NCI-H510A (cell line): Measurements from ENCODE around the gene POLD3.

Experiments
- DNase-seq: peaks from one replicate; lab custom pipeline; 2025; lab: John Stamatoyannopoulos, UW

The POLD3 gene

GRCh38 chr11:74673693-74674360 is 81.4 kb downstream of the POLD3 start:
- no peak for DNase-seq

- no peak for DNase-seq
These were observed 83.4 kb downstream of the POLD3 start for GRCh38 chr11:74675761-74676160.

GRCh38 chr11:74676596-74676995 is 84.2 kb downstream of the POLD3 start:
- DNase-seq = no peak

DNA sequence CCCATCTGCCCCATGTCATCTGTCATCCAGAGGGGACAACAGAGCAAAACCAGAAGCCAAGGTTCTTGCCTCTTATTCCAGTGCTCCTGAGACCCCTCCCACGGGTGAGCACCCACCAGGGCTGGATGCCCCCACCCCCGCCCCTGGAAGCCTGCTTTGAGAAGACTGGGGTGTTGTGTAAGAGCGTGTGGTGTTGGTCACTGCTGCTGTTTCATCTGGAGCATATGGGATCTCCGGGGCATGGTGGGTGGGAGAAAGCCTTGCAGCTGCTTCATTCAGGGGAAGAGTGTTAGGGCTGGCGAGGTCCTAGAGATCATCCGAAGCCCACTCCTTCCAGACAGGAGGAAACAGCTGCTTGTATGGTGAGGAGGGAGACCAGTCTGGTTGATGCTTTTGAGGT is 84.7 kb downstream of the POLD3 start:
- no peak for DNase-seq

GRCh38 chr11:74678041-74678440 is 85.7 kb downstream of the POLD3 start:
- DNase-seq = no peak

- DNase-seq = no peak
These were observed 86.5 kb downstream of the POLD3 start for GRCh38 chr11:74678591-74679512.

DNA sequence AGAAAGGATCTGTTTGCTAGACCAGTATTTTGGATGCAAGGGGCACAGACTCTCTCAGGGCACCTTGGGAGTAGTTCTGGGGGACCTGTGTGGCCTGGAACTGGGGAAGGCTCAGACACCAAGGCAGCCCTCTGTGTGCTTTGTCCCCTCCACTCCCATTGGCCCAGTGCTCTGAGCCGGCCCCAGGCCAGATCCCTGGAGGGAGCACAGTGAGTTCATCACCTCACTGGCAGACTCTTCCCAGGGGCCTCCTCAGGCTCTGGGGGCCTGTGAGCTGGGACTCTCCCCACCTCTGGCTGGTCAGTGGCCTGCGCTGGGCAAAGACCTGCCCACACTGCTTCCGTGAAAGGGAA is 87.1 kb downstream of the POLD3 start:
- no peak for DNase-seq

- no peak for DNase-seq
These were observed 87.8 kb downstream of the POLD3 start for GRCh38 chr11:74680035-74680671.

- DNase-seq = no peak
These were observed 88.5 kb downstream of the POLD3 start for GRCh38 chr11:74680703-74681531.

DNA sequence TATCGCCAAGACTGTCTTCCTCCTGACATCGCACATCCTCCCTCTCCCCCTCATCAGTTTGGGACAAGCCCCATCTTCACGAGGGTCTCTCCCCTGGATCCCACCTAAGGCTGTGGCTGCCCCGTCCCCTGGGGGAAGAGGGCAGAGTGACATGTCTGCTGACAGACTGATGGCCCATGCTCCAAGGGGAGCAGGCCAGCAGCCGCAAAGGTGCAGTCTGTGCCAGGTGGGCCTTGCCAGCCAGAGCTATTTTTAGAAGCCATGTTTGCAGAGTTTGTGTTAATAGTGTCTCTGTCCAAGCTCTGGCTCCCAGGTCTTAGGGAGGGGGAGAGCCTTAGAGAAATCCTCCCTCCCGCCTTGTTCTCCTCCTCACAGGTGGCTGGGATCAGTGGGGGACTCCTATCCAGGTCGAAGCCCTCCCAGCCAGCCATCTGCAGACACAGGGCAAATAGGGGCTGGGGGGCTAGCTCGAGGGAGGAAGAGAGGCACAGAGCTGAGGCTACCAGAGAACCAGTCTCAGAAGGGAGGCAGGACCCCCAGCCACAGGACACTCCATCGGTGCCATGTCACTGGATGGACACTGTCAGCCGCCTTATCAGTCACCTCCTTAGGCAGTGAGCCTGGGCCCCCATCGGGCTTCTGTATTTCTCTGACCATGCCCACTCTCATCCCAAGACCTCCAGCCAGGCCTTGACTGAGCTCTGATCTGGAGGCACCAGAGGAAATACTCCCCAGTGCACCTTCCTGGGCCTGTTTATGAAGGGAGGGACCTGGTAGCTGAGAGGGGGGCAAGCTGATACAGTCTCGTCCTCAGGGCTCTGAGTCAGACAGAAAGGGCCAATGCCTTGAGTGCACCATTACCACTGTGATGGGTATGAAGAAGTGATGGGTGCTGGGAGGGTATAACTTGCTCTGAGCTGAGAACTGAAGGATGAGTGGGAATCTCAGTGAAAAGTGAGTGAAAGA is 89.6 kb downstream of the POLD3 start:
- DNase-seq = no peak

GRCh38 chr11:74682731-74683278 is 90.4 kb downstream of the POLD3 start:
- no peak for DNase-seq

DNA sequence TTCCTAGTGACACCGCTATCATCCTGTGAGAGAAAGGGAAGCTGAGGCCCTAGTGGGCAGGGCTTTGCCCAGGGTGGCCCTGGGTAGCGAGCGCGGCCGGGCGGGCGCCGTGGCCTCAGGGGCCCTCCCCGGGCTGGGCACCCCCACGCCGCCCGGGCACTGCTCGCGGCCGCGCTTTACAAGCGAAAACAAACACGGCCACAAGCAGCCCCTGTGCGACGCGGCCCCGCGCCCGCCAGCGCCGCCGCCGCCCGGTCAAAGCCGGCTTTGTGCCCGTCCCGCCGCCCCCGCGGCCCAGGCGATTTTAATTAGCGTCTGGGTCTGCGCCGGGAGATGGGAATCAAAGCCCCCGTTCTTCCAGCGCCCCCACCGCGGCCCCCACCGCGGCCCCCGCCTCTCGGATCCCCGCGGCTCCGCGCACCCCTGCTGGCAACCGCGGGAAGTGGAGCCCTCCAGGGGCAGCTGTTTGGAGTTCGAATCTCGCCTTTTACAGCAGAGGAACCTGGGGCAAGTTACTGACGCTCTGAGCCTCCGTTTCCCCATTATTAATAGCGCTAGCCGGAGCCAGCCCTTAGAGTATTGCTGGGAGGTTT is 91.0 kb downstream of the POLD3 start:
- DNase-seq = no peak

- DNase-seq = no peak
These were observed 91.6 kb downstream of the POLD3 start for GRCh38 chr11:74683941-74684481.

DNA sequence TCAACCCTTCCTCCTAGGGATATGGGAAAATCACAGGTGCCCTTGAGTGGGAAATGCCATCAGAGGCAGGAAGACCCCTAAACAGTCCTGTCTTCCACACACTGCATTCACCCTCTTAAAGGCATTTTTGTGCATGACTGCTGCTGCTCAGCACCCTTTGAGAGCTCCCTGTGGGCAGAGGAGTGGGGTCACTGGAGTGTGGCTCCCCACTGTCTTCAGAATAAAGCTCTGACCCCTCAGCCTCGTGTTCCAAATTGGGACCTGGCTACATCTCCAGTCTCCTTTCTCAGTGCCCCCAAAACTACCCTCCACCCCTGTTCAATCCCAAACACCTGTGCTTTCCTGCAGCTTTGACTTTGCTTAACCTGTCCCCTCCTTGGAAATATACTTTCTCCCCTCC is 92.3 kb downstream of the POLD3 start:
- DNase-seq = no peak

DNA sequence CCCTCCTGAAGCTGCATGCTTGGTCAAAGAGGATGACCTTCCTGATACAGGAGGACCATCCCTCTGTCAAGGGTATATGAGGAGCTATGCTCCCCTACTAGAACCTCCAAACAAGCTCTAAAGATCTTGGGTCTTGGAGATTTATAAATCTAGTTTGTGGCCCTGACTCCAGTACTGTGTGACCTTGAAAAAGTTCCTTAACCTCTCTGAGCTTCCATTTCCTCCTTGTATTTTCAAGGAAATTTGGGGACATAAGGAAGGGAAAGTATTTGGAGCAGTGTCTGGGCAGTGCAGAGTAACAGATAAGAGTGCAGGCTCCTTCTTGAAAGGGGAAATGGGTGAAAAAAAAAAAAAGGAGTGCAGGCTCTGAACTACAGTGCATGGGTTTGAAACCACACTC is 93.0 kb downstream of the POLD3 start:
- no peak for DNase-seq

DNA sequence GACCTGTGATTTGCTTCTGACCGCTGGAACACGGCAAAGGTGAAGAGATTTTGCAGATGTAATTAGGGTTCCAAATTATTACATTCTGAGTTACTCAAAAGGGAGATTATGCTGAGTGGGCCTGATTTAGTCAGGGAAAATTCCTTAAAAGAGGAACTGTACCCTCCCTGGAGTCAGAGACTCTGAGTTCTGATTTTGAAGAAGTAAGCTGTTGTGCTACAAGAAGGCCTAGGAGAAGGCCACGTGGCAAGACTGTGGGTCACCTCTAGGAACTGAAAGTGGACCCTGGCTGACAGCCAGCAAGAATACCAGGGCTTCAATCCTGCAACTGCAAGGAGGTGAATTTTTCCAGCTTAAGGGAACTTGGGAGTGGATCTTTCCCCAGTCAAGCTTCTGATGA is 93.5 kb downstream of the POLD3 start:
- DNase-seq = no peak

GRCh38 chr11:74686792-74687191 is 94.4 kb downstream of the POLD3 start:
- DNase-seq = no peak

- DNase-seq = no peak
These were observed 95.0 kb downstream of the POLD3 start for GRCh38 chr11:74687237-74688023.

- no peak for DNase-seq
These were observed 97.3 kb downstream of the POLD3 start for GRCh38 chr11:74689666-74690065.
